OCI-LY3 (cell line): ENCODE data around the gene DNAH5.

Experiments
- H2AFZ ChIP-seq: fragments of 200-600, 300-600 bp; shearing (Covaris generic); 2 replicates; pipeline ENCODE4 v1.6.0; 2014; ENCODE audit warnings: antibody characterized with exemption, low read depth, low read length
- H3K27ac ChIP-seq: fragments of 200-600, 300-600 bp; sonication (generic); 2 replicates; pipeline ENCODE4 v1.5.1; 2014; ENCODE audit warnings: mild to moderate bottlenecking, low read length, moderate library complexity, mixed read lengths
- H3K27me3 ChIP-seq: fragments of 200-600, 300-600 bp; sonication (generic); 2 replicates; pipeline ENCODE4 v1.6.1; 2014; ENCODE audit warnings: low read depth, low read length, mixed read lengths
- H3K36me3 ChIP-seq: fragments of 200-600, 300-600 bp; sonication (generic); replicated peaks from 2 replicates; pipeline ENCODE3; 2014; ENCODE audit warnings: low read depth, low read length, mixed read lengths
- H3K4me1 ChIP-seq: fragments of 300-600, 200-600 bp; sonication (generic); 2 replicates; pipeline ENCODE4 v1.6.1; 2014; ENCODE audit warnings: low read length, mixed read lengths
- H3K4me2 ChIP-seq: fragments of 200-600, 300-600 bp; sonication (generic); 2 replicates; pipeline ENCODE4 v1.6.1; 2014; ENCODE audit warnings: low read length, mixed read lengths
- H3K4me3 ChIP-seq: fragments of 300-600, 200-600 bp; sonication (generic); 2 replicates; pipeline ENCODE4 v1.5.1; 2014; ENCODE audit warnings: antibody characterized with exemption, mild to moderate bottlenecking, low read length, moderate library complexity
- H3K79me2 ChIP-seq: fragments of 300-600, 200-600 bp; shearing (Covaris generic); 2 replicates; pipeline ENCODE4 v1.6.1; 2014; ENCODE audit warnings: mild to moderate bottlenecking, low read length, mixed read lengths
- H3K9ac ChIP-seq: fragments of 300-600, 200-600 bp; shearing (Covaris generic); 2 replicates; pipeline ENCODE4 v1.6.0; 2014; ENCODE audit warnings: mild to moderate bottlenecking, low read length, moderate library complexity
- H3K9me3 ChIP-seq: fragments of 200-600, 300-600 bp; shearing (Covaris generic); 2 replicates; pipeline ENCODE4 v1.6.1; 2014; ENCODE audit warnings: low read length, mixed read lengths; ENCODE audit not compliant: insufficient read depth
- H4K20me1 ChIP-seq: fragments of 200-600, 300-600 bp; sonication (generic); 2 replicates; pipeline ENCODE4 v1.6.1; 2016; ENCODE audit warnings: low read length, mixed read lengths; ENCODE audit not compliant: insufficient read depth
- CTCF ChIP-seq: fragments of 200-600, 300-600 bp; sonication (generic); IDR thresholded peaks from 2 replicates; pipeline ENCODE4 v1.5.1; 2014; ENCODE audit warnings: antibody characterized with exemption, low read length, low read depth
- EZH2phosphoT487 ChIP-seq: fragments of 200-600 bp; shearing (Covaris generic); IDR thresholded peaks from 2 replicates; pipeline ENCODE4 v1.6.1; 2018; ENCODE audit warnings: antibody characterized with exemption, mixed run types, low read depth

DNAH5 gene

GRCh38 chr5:13926731-13927130 lies 17.8 kb downstream of the DNAH5 start:
- Histone ChIP-seq H3K27ac (no peak overlapping the region), H3K9ac (no peak overlapping the region), H3K4me2 (no peak overlapping the region), H3K79me2 (no peaks in the 10 kb centered on the region), H3K4me1 (no peaks in the 10 kb centered on the region), H3K27me3 (no peaks in the 10 kb centered on the region), H4K20me1 (no peaks in the 10 kb centered on the region), H3K9me3 (no peaks in the 10 kb centered on the region), H3K36me3 (no peaks in the 10 kb centered on the region), H3K4me3 (no peak overlapping the region), H2AFZ (no peak overlapping the region)
- TF ChIP-seq EZH2phosphoT487: no peak
- TF ChIP-seq CTCF: no peak

GRCh38 chr5:13921578-13921977 lies 22.9 kb downstream of the DNAH5 start:
- H2AFZ ChIP-seq: no peak overlapping the region

GRCh38 chr5:13919786-13920185 lies 24.7 kb downstream of the DNAH5 start:
- H2AFZ ChIP-seq: no peak overlapping the region
- H3K4me2 ChIP-seq: no peak overlapping the region
- no peak overlapping the region for H3K27ac ChIP-seq
- no peaks in the 10 kb centered on the region for H3K79me2 ChIP-seq
- no peaks in the 10 kb centered on the region for H4K20me1 ChIP-seq
- no peaks in the 10 kb centered on the region for H3K36me3 ChIP-seq
- H3K9ac ChIP-seq: no peak overlapping the region
- H3K9me3 ChIP-seq: no peaks in the 10 kb centered on the region
- H3K4me3 ChIP-seq: no peak overlapping the region
- H3K4me1 ChIP-seq: no peaks in the 10 kb centered on the region
- no peaks in the 10 kb centered on the region for H3K27me3 ChIP-seq
- no peak for TF ChIP-seq CTCF
- TF ChIP-seq EZH2phosphoT487: no peak

More at GRCh38 chr5:13921578-13921977, 22.9 kb downstream of the DNAH5 start:
- TF ChIP-seq EZH2phosphoT487: no peak
- no peak for TF ChIP-seq CTCF
- Histone ChIP-seq H3K4me1 (no peaks in the 10 kb centered on the region), H3K27ac (no peak overlapping the region), H3K27me3 (no peaks in the 10 kb centered on the region), H3K9ac (no peak overlapping the region), H3K4me3 (no peak overlapping the region), H3K9me3 (no peaks in the 10 kb centered on the region), H3K4me2 (no peak overlapping the region), H4K20me1 (no peaks in the 10 kb centered on the region), H3K79me2 (no peaks in the 10 kb centered on the region), H3K36me3 (no peaks in the 10 kb centered on the region)

- Histone ChIP-seq H4K20me1 (no peaks in the 10 kb centered on the region), H3K36me3 (no peaks in the 10 kb centered on the region), H3K27me3 (no peaks in the 10 kb centered on the region), H3K4me1 (no peaks in the 10 kb centered on the region), H3K4me3 (no peak overlapping the region), H2AFZ (no peak overlapping the region), H3K9me3 (no peaks in the 10 kb centered on the region), H3K4me2 (no peak overlapping the region), H3K79me2 (no peaks in the 10 kb centered on the region), H3K9ac (no peak overlapping the region), H3K27ac (no peak overlapping the region)
- TF ChIP-seq EZH2phosphoT487: no peak
- no peak for TF ChIP-seq CTCF
These were observed 25.4 kb downstream of the DNAH5 start for GRCh38 chr5:13919087-13919486.
